HG03097 (cell line): ENCODE results near the gene TEX19.
"Not testable (repeated sequence)": the region's sequence is repeated elsewhere in the genome, so short reads cannot be mapped to it uniquely, and the experiment has no call there.

ENCODE experiments used
- ATAC-seq: cut with Tn5 transposase; IDR thresholded peaks from one replicate; pipeline ENCODE4 v1.9.1; 2021; ENCODE audit not compliant: unreplicated experiment, low FRiP score

Gene TEX19

GRCh38 chr17:82333279-82334171, 25.5 kb upstream of the TEX19 start, which contains the start of gene SECTM1:
Gene SECTM1, minus strand, starts transcription at chr17:82333766. Its CDS starts 6,526 bp downstream, at chr17:82327240.
- no peak for ATAC-seq

GRCh38 chr17:82334204-82334621, 24.8 kb upstream of the TEX19 start:
- no peak for ATAC-seq

- no peak for ATAC-seq
These were observed 24.2 kb upstream of the TEX19 start for GRCh38 chr17:82334622-82335394.

- ATAC-seq: no peak
These were observed 20.0 kb upstream of the TEX19 start for GRCh38 chr17:82338858-82339633.

- no peak for ATAC-seq
These were observed 19.1 kb upstream of the TEX19 start for GRCh38 chr17:82339634-82340580.

- ATAC-seq: no peak
These were observed 16.5 kb upstream of the TEX19 start for GRCh38 chr17:82342361-82343079.

GRCh38 chr17:82343560-82343959, 15.5 kb upstream of the TEX19 start:
- no peak for ATAC-seq

- no peak for ATAC-seq
These were observed 14.7 kb upstream of the TEX19 start for GRCh38 chr17:82344175-82344907.

- no peak for ATAC-seq
These were observed 13.7 kb upstream of the TEX19 start for GRCh38 chr17:82345151-82345976.

- no peak for ATAC-seq
These were observed 12.4 kb upstream of the TEX19 start for GRCh38 chr17:82346342-82347300.

GRCh38 chr17:82347994-82348393, 11.1 kb upstream of the TEX19 start:
- not testable (repeated sequence) for ATAC-seq

GRCh38 chr17:82348434-82348833, 10.6 kb upstream of the TEX19 start:
- no peak for ATAC-seq

GRCh38 chr17:82348866-82349265, 10.2 kb upstream of the TEX19 start:
- no peak for ATAC-seq

GRCh38 chr17:82349287-82349701, 9.8 kb upstream of the TEX19 start:
- no peak for ATAC-seq

GRCh38 chr17:82350182-82351030, 8.6 kb upstream of the TEX19 start:
- ATAC-seq: peak; percentile 27
